NCI-H524 treated with DMSO at 0.1 percent for 48 hours (cell line): ENCODE results near the gene PREP.
A peak's percentile ranks its signal among the peaks of the same experiment; 100 is the strongest.
"Not testable (repeated sequence)": the region's sequence is repeated elsewhere in the genome, so short reads cannot be mapped to it uniquely, and the experiment has no call there.

Experiments used
- DNase-seq: peaks from one replicate; lab custom pipeline; 2025; lab: John Stamatoyannopoulos, UW

PREP gene

DNA sequence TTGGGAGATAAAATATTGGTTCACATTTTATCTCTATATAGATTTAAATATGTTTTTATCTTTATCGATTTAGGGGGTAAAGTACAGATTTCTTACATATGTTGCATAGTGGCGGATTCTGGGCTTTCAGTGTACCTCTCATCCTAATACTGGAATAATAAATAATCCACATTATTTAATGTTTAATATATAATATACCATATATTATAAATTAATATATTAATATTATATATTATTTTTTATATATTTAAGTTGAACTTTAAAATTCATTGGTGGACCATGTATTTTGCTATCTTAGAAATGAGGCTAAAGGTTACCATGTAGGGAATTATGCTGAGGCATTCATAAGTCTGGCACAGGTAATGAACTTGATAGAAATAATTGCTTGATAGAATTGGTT is 133.5 kb downstream of the PREP start:
- DNase-seq = no peak

DNA sequence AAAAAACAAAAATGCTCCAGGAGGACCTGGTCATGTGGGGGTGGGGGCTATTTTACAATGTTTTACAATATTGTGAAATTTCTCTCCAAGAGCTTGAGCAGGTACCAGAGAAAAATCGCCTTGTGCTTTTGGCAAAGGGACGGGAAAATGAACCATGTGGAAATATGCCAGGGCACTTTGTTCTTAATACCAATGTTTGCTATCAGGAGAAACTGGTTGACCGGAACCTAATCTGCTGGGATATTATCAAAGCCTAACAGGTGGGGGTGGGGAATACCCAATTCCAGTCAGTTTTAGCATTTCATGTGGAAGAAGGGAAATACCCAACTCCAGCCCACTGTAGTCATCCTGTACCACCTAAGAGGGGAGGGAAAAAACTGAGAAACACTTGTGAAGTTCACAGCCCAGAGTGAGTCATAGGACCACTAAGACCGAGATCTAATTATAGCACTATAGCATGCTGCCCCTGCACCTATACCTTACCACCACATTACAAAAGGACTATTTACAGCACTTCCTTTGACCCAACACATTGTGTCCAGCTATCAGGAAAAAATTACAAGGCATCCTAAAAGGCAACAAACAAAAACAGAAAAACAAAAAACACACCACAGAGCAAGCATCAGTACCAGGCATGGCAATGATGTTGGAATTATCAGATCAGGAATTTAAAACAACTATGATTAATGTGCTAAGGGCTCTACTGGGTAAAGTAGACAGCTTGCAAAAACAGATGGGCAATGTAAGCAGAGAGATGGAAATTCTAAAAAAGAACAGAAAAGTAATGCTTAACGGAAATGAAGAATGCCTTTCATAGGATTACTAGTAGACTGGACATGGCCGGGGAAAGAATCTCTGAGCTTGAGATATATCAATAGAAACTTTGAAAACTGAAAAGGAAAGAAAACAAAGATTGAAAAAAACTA is 138.9 kb downstream of the PREP start:
- peak; percentile 38 for DNase-seq

- DNase-seq = peak; percentile 95
Observed at GRCh38 chr6:105259913-105260889, 142.7 kb downstream of the PREP start.

DNA sequence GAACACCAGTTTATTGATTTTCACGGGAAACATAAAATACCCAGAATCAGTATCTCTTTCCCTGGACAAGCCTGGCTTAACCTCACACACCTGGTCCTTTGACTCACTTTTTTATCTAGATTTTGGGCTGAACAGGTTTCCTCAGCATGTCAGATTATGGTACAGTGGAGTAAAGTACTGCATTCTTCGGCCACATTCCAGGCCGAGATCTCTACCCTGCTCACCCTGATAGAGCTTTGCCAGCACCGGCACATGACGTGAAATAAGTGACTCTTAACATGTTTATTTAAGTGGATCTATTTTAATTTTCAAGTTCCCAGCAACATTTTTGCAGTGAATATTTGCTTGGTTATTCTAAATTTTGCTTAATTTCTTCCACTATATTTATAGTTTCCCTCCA is 144.1 kb downstream of the PREP start:
- DNase-seq = no peak

- DNase-seq = no peak
Observed at GRCh38 chr6:105257340-105257739, 145.5 kb downstream of the PREP start.

DNA sequence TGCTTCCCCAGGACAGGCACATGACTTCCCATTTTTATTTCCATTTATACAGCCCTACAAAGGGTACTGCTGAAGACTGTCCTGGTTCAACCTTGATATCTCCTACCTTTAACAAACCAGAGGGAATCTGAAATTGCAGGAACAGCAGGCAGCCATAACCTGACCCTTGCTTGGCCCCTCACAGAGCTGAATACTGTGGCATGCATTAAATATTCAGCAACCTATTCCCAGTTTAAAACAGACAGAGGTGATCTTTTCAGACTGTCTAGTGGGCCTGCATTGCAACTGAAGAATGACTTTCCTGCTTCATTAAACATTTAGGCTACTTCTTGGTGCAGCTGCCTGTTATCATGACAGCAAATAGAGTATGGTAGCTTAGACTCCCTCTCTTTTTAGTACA is 146.3 kb downstream of the PREP start:
- no peak for DNase-seq

DNA sequence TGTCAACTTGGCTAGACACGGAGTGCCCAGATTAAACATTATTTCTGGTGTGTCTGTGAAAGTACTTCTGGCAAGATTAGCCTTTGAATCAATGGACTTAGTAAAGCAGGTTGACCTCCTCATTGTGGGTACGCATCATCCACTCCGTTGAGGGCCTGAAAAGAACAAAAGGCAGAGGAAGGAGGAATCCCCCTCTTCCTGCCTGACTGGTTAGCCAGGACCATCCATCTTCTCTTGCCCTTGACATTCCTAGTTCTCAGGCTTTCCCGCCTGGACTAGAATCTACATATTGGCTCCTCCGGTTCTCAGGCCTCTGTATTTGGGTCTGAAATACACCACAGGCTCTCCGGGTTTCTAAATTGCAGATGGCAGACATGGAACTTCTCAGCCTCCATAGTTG is 149.1 kb downstream of the PREP start:
- no peak for DNase-seq

GRCh38 chr6:105251689-105252088 is 151.2 kb downstream of the PREP start:
- no peak for DNase-seq

DNA sequence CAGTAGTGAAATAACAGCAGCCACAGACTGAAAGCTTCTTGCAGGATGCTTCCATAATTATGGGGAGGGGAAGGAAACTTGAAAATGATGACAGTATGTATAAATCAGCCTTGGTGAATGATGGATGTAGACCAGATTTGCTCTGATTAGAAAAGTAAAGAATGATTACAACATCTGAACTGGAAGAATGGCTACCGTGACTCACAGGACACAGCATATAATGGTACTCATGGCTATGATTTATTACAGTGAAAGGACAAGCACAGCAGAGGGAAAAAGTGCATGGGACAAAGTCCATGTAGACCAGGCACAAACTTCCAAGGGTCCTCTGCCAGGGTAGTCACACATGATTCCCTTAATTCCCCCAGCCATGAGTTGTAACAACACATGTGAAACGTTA is 152.3 kb downstream of the PREP start:
- DNase-seq = no peak

DNA sequence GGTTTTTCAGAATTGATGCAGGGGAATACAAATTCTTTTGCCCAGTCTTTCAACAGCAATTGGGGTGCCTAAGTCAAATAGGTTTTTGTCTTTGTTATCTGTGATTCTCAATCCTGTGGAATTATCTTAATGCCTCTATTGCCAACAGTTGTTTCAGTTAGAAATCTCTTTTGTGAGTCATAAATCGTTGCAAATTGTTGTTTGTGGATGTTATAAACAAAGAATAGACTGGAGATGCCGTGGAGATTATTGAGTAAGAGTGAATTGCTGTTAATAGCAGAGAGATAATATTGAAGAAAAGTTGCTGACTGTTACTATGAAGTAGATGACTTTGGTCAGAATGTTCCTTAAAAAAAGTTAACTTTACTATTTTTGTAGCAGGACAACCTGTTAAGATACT is 159.4 kb downstream of the PREP start:
- DNase-seq = no peak

DNA sequence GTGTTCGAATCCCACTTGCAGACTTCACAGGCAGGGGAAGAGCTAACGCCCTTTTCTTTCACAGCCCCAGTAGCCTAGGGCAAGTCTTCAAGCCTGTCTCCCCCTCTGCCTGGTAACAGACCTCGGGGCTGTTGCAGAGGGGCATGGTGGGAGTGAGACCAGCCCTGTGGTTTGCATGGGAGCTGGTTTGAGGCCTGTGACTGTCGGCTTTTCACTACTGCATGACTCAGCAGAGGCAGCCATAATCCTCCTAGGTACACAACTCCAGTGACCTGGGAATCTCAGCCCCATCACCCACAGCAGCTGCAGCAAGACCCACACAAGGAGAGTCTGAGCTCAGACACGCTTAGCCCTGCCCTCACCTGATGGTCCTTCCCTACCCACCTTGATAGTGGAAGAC is 167.7 kb downstream of the PREP start:
- DNase-seq = no peak

GRCh38 chr6:105231771-105232170 is 171.1 kb downstream of the PREP start:
- DNase-seq = not testable (repeated sequence)
